Ishikawa (cell line): ENCODE data around the gene SNRNP48.

ENCODE experiments used
- CEBPB ChIP-seq: IDR thresholded peaks from 2 replicates; pipeline ENCODE4 v1.6.1; 2012
- CREB1 ChIP-seq: IDR thresholded peaks from 2 replicates; pipeline ENCODE4 v1.6.1; 2012; ENCODE audit warnings: low read depth
- EGR1 ChIP-seq: IDR thresholded peaks from 2 replicates; pipeline ENCODE4 v1.6.1; 2012
- EP300 ChIP-seq: IDR thresholded peaks from 2 replicates; pipeline ENCODE4 v1.6.1; 2012; ENCODE audit warnings: borderline replicate concordance
- FOXM1 ChIP-seq: IDR thresholded peaks from 2 replicates; pipeline ENCODE4 v1.6.1; 2012; ENCODE audit warnings: low read depth, borderline replicate concordance
- MAX ChIP-seq: IDR thresholded peaks from 2 replicates; pipeline ENCODE4 v1.6.1; 2012
- NFIC ChIP-seq: IDR thresholded peaks from 2 replicates; pipeline ENCODE4 v1.6.1; 2012
- RAD21 ChIP-seq: IDR thresholded peaks from 2 replicates; pipeline ENCODE4 v1.6.1; 2012; ENCODE audit warnings: low read depth
- REST ChIP-seq: IDR thresholded peaks from 2 replicates; pipeline ENCODE4 v1.6.1; 2012; ENCODE audit warnings: low read depth, mild to moderate bottlenecking
- TAF1 ChIP-seq: IDR thresholded peaks from 2 replicates; pipeline ENCODE4 v1.6.1; 2012; ENCODE audit warnings: low read depth, mild to moderate bottlenecking
- TCF12 ChIP-seq: IDR thresholded peaks from 2 replicates; pipeline ENCODE4 v1.6.1; 2012; ENCODE audit warnings: low read depth
- TEAD4 ChIP-seq: IDR thresholded peaks from 2 replicates; pipeline ENCODE4 v1.6.1; 2012
- USF1 ChIP-seq: IDR thresholded peaks from 2 replicates; pipeline ENCODE4 v1.6.1; 2012
- YY1 ChIP-seq: IDR thresholded peaks from 2 replicates; pipeline ENCODE4 v1.6.1; 2012; ENCODE audit warnings: low read depth
- ZBTB7A ChIP-seq: IDR thresholded peaks from 2 replicates; pipeline ENCODE4 v1.6.1; 2012; ENCODE audit warnings: low read depth

SNRNP48 gene

GRCh38 chr6:7589221-7589620, 777 bp upstream of the SNRNP48 start:
- TF ChIP-seq USF1 (no peak), ZBTB7A (no peak), CREB1 (no peak), TEAD4 (no peak), TAF1 (no peak), EP300 (no peak), TCF12 (no peak), EGR1 (no peak), CEBPB (no peak), YY1 (no peak), NFIC (no peak), FOXM1 (no peak), REST (no peak), MAX (no peak), RAD21 (no peak)

- no peak for TF ChIP-seq ZBTB7A
- no peak for TF ChIP-seq RAD21
- no peak for TF ChIP-seq FOXM1
- TF ChIP-seq EP300, result no peak
- no peak for TF ChIP-seq YY1
- no peak for TF ChIP-seq NFIC
- TF ChIP-seq EGR1, result no peak
- TF ChIP-seq REST, result no peak
- TF ChIP-seq TAF1, result no peak
- no peak for TF ChIP-seq USF1
These were observed 912 bp downstream of the SNRNP48 start for GRCh38 chr6:7590918-7591302.

- TF ChIP-seq TCF12 (no peak), EGR1 (no peak), ZBTB7A (no peak), CREB1 (no peak), CEBPB (no peak), REST (no peak), EP300 (no peak), TAF1 (no peak), FOXM1 (no peak), NFIC (no peak), YY1 (no peak), TEAD4 (no peak)
These were observed 1.8 kb downstream of the SNRNP48 start for GRCh38 chr6:7591770-7592169.

GRCh38 chr6:7593229-7593628, 3.2 kb downstream of the SNRNP48 start:
- no peak for TF ChIP-seq NFIC
- TF ChIP-seq TAF1, result no peak
- no peak for TF ChIP-seq EP300
- TF ChIP-seq TCF12, result no peak
- TF ChIP-seq MAX, result no peak
- TF ChIP-seq ZBTB7A, result no peak
- TF ChIP-seq CEBPB, result no peak
- no peak for TF ChIP-seq REST
- no peak for TF ChIP-seq FOXM1
- TF ChIP-seq USF1, result no peak
- no peak for TF ChIP-seq RAD21
- TF ChIP-seq TEAD4, result no peak
- TF ChIP-seq EGR1, result no peak
- TF ChIP-seq YY1, result no peak
- TF ChIP-seq CREB1, result no peak
